HEK293T (cell line): Measurements from ENCODE around the gene ERRFI1.
A peak's percentile ranks its signal among the peaks of the same experiment; 100 is the strongest.

Source experiments
- CTCF ChIA-PET: fragments of 350-600 bp; formaldehyde crosslinking; extraction: SDS; loops from one replicate; lab custom pipeline; 2021; ENCODE audit warnings: antibody characterized with exemption, inconsistent platforms; lab: Yijun Ruan, JAX
- POLR2A ChIA-PET: fragments of 350-600 bp; formaldehyde crosslinking; extraction: SDS; loops from one replicate; lab custom pipeline; 2020; ENCODE audit warnings: antibody characterized with exemption, inconsistent platforms; lab: Yijun Ruan, JAX
- DNase-seq: peaks from one replicate; pipeline ENCODE4 v3.0.0; 2012; ENCODE audit warnings: mixed read lengths; ENCODE audit errors: extremely low spot score
- ARNT ChIP-seq: fragments of 450-650 bp; IDR thresholded peaks from 2 replicates; pipeline ENCODE4 v1.6.1; 2017; ENCODE audit warnings: mild to moderate bottlenecking
- BHLHE40 ChIP-seq: fragments of 450-650 bp; IDR thresholded peaks from 2 replicates; pipeline ENCODE4 v1.6.1; 2016; ENCODE audit warnings: mild to moderate bottlenecking, moderate library complexity, borderline replicate concordance
- CTBP1 ChIP-seq: fragments of 450-650 bp; IDR thresholded peaks from 2 replicates; pipeline ENCODE4 v1.6.1; 2016; ENCODE audit warnings: borderline replicate concordance
- ELF4 ChIP-seq: fragments of 450-650 bp; IDR thresholded peaks from 2 replicates; pipeline ENCODE4 v1.6.1; 2017; ENCODE audit warnings: antibody characterized with exemption
- FOXA1 ChIP-seq: fragments of 450-650 bp; IDR thresholded peaks from 2 replicates; pipeline ENCODE4 v1.6.1; 2016; ENCODE audit warnings: mild to moderate bottlenecking
- FOXK2 ChIP-seq: fragments of 450-650 bp; IDR thresholded peaks from 2 replicates; pipeline ENCODE4 v1.6.1; 2016; ENCODE audit warnings: mild to moderate bottlenecking
- FOXM1 ChIP-seq: fragments of 450-650 bp; IDR thresholded peaks from 2 replicates; pipeline ENCODE4 v1.6.1; 2017; ENCODE audit warnings: mild to moderate bottlenecking, borderline replicate concordance
- HDGF ChIP-seq: fragments of 450-650 bp; IDR thresholded peaks from 2 replicates; pipeline ENCODE4 v1.6.1; 2017; ENCODE audit warnings: antibody characterized with exemption, borderline replicate concordance
- L3MBTL2 ChIP-seq: fragments of 450-650 bp; conservative IDR thresholded peaks from 2 replicates; pipeline ENCODE4 v1.6.1; 2016; ENCODE audit warnings: mild to moderate bottlenecking
- LEF1 ChIP-seq: fragments of 450-650 bp; IDR thresholded peaks from 2 replicates; pipeline ENCODE4 v1.6.1; 2017; ENCODE audit warnings: mild to moderate bottlenecking, borderline replicate concordance
- NFRKB ChIP-seq: fragments of 450-650 bp; IDR thresholded peaks from 2 replicates; pipeline ENCODE4 v1.6.1; 2016; ENCODE audit warnings: mild to moderate bottlenecking, moderate library complexity
- PKNOX1 ChIP-seq: fragments of 450-650 bp; IDR thresholded peaks from 2 replicates; pipeline ENCODE4 v1.6.1; 2016
- SP1 ChIP-seq: fragments of 450-650 bp; IDR thresholded peaks from 2 replicates; pipeline ENCODE4 v1.6.1; 2017
- SUZ12 ChIP-seq: fragments of 450-650 bp; IDR thresholded peaks from 2 replicates; pipeline ENCODE4 v1.6.1; 2016; ENCODE audit warnings: mild to moderate bottlenecking
- TARDBP ChIP-seq: fragments of 450-650 bp; IDR thresholded peaks from 2 replicates; pipeline ENCODE4 v1.6.1; 2016
- ZNF384 ChIP-seq: fragments of 450-650 bp; IDR thresholded peaks from 2 replicates; pipeline ENCODE4 v1.6.1; 2016

Gene ERRFI1

GRCh38 chr1:8025061-8025670, 943 bp downstream of the ERRFI1 start:
- ChIA-PET POLR2A (interaction anchor here (0.6 to 0.7 kb wide), 2 partner anchors 214 to 319 kb away, joined by 3 read pairs; no protein-coding TSS in a partner anchor), CTCF (interaction anchor here (1.3 to 2.6 kb wide), 2 partner anchors 10 to 289 kb away, joined by 7 to 8 read pairs; no protein-coding TSS in a partner anchor)
- TF ChIP-seq FOXA1 (no peak), CTBP1 (no peak)
- DNase-seq = no peak

- ChIA-PET CTCF (interaction anchor here (1.3 to 2.6 kb wide), 2 partner anchors 9 to 290 kb away, joined by 7 to 8 read pairs; no protein-coding TSS in a partner anchor), POLR2A (interaction anchor here (0.7 kb wide), 1 partner anchor 215 kb away, joined by 3 read pairs; no protein-coding TSS in a partner anchor)
- no peak for DNase-seq
- no peak for TF ChIP-seq ARNT
- peak; percentile 71 for TF ChIP-seq PKNOX1
Observed at GRCh38 chr1:8024329-8024728, 1.8 kb downstream of the ERRFI1 start.

GRCh38 chr1:8023995-8024313, 2.2 kb downstream of the ERRFI1 start:
- DNase-seq = no peak
- TF ChIP-seq ARNT = no peak
- no peak for TF ChIP-seq HDGF
- no peak for TF ChIP-seq ELF4
- TF ChIP-seq CTBP1 = no peak
- no peak for TF ChIP-seq TARDBP
- TF ChIP-seq LEF1 = no peak
- no peak for TF ChIP-seq L3MBTL2
- ChIA-PET CTCF (interaction anchor here (2.6 kb wide), 1 partner anchor 9 kb away, joined by 8 read pairs; no protein-coding TSS in a partner anchor), POLR2A (no interaction called here)

DNA sequence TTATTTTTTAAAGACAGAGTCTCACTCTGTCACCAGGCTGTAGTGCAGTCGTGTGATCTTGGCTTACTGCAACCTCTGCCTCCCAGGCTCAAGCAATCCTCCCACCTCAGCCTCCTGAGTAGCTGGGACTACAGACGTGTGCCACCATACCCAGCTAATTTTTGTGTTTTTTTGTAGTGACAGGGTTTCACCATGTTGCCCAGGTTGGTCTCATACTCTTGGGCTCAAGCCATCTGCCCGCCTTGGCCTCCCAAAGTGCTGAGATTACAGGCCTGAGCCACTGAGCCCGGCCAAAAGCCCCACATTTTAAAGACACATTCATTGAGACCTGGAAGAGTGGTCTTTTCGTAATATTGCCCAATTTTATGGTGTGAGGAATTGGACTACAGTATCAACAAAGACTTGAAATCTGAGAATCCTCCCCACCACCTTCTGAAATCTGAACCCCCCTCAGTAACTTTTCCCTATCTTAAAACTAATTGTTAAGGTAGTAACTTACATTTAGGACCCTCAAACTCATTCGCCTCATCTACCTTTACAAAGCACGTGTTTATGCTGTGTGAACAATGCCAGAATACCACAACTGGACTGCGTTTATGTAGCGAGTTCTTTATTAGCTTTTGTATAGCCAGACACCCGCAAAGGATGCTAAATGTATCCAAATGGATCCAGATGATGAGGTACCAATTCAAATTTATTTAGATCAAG, 2.7 kb downstream of the ERRFI1 start:
- TF ChIP-seq FOXA1 (no peak), LEF1 (no peak), L3MBTL2 (peak; percentile 68), SUZ12 (no peak), HDGF (no peak), NFRKB (no peak)
- ChIA-PET POLR2A (no interaction called here), CTCF (interaction anchor here (0.6 to 2.6 kb wide), 4 partner anchors 8 to 291 kb away, joined by 3 to 8 read pairs (median 3); no protein-coding TSS in a partner anchor)
- DNase-seq = no peak

GRCh38 chr1:8022395-8023286, 3.5 kb downstream of the ERRFI1 start:
- TF ChIP-seq BHLHE40 = no peak
- no peak for TF ChIP-seq PKNOX1
- no peak for TF ChIP-seq LEF1
- TF ChIP-seq HDGF = no peak
- no peak for TF ChIP-seq SUZ12
- TF ChIP-seq ARNT = no peak
- TF ChIP-seq CTBP1 = no peak
- no peak for TF ChIP-seq L3MBTL2
- TF ChIP-seq ELF4 = no peak
- CTCF ChIA-PET = interaction anchor here (0.6 to 2.6 kb wide), 4 partner anchors 8 to 291 kb away, joined by 3 to 8 read pairs (median 3); no protein-coding TSS in a partner anchor
- POLR2A ChIA-PET = no interaction called here
- no peak for DNase-seq

DNA sequence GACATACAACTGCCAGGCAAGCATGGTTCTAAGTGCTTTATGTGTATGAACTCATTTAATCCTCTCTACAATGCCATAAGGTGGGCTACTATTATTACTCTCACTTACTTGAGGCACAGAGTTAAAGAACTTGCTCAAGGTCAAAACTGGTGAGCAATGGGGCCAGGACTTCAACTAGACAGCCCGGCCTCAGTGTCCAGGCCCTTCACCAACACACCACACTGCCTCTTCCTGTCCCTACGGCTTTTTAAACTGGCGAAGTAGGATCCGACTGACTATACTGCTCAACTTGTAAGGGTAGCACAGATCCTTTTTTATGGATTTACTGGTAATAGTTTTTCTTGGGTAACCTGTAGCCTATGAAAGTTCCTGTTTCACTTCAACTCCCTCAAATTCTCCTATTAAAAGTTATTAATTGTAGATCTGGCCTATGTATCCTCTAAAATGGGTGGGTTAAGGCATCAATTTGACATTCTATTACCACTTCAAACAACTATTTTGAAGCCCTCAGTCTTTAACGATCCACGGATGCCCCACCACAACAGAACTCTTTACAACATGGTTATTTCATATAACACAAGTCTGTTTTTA, 4.3 kb downstream of the ERRFI1 start:
- TF ChIP-seq BHLHE40 (no peak), FOXM1 (no peak), FOXK2 (no peak), FOXA1 (no peak), HDGF (no peak)
- ChIA-PET CTCF (no interaction called here), POLR2A (no interaction called here)
- no peak for DNase-seq

DNA sequence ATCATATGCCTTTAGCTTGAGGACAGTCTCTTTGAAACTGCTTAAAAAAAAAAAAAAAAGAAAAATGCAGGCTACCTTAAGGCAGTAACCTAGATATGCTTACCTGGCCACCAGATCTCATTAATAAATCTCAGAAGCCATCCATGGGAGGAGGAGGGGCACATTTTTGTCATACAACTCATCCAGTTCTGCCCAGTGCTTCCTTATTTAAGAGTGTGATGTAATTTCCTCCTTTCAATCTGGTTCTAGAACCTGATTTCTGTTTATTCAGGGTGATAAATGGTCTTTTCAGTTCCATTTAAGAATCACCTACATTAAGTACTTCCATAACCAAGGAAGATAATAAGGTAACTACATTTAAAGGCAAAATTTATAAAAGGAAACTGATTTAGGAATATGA, 6.1 kb downstream of the ERRFI1 start:
- TF ChIP-seq PKNOX1 = no peak
- no peak for TF ChIP-seq FOXA1
- TF ChIP-seq SP1 = no peak
- TF ChIP-seq SUZ12 = no peak
- no peak for TF ChIP-seq ARNT
- TF ChIP-seq BHLHE40 = no peak
- no peak for TF ChIP-seq NFRKB
- TF ChIP-seq CTBP1 = no peak
- TF ChIP-seq ZNF384 = no peak
- no peak for TF ChIP-seq FOXK2
- TF ChIP-seq HDGF = no peak
- TF ChIP-seq L3MBTL2 = no peak
- TF ChIP-seq FOXM1 = no peak
- no peak for DNase-seq
- ChIA-PET CTCF (interaction anchor here (0.9 to 3.4 kb wide), 2 partner anchors 44 to 295 kb away, joined by 3 to 23 read pairs; no protein-coding TSS in a partner anchor), POLR2A (no interaction called here)
